ENCODE measurements around the gene DHRSX.

DNA sequence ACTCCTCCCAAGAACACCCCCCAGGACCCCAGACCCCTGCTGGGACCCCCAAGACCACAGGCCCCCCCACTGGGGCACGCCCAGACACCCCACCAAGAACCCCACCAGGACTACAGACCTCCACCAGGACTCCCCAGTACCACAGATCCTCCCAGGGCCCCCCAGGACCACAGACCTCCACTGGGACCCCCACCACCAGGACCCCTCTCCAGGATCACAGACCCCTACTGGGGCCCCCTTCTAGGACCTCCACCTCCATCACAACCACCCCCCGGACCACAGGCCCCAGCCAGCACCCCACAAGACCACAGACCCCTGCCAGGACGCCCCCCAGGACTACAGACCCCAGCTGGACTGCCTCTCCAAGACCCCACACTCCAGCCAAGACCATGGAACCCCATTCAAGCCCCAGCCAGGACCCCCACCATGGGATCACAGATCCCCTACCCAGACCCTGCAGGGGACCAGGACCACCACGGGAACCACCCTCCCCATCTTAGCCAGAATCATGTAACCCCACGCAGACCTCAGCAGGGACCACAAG, 855 bp upstream of the DHRSX start:
- TF ChIP-seq, protein P1, sequence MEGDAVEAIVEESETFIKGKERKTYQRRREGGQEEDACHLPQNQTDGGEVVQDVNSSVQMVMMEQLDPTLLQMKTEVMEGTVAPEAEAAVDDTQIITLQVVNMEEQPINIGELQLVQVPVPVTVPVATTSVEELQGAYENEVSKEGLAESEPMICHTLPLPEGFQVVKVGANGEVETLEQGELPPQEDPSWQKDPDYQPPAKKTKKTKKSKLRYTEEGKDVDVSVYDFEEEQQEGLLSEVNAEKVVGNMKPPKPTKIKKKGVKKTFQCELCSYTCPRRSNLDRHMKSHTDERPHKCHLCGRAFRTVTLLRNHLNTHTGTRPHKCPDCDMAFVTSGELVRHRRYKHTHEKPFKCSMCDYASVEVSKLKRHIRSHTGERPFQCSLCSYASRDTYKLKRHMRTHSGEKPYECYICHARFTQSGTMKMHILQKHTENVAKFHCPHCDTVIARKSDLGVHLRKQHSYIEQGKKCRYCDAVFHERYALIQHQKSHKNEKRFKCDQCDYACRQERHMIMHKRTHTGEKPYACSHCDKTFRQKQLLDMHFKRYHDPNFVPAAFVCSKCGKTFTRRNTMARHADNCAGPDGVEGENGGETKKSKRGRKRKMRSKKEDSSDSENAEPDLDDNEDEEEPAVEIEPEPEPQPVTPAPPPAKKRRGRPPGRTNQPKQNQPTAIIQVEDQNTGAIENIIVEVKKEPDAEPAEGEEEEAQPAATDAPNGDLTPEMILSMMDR (IDR thresholded peaks at IDR 0.05), result no peak
- TF ChIP-seq POLR2AphosphoS5 (IDR thresholded peaks at IDR 0.05), result no peak

All from prostate gland (tissue), 2 donors.